ENCODE measurements around the gene TPPP. TPM values are rescaled to one million over a fixed set of nuclear protein-coding genes. Genes with fewer than 3 reads are reported as not detected.

The TPPP gene
- under 0.01 TPM in 1 of 2 replicates, not detected in the other for total RNA-seq

DNA sequence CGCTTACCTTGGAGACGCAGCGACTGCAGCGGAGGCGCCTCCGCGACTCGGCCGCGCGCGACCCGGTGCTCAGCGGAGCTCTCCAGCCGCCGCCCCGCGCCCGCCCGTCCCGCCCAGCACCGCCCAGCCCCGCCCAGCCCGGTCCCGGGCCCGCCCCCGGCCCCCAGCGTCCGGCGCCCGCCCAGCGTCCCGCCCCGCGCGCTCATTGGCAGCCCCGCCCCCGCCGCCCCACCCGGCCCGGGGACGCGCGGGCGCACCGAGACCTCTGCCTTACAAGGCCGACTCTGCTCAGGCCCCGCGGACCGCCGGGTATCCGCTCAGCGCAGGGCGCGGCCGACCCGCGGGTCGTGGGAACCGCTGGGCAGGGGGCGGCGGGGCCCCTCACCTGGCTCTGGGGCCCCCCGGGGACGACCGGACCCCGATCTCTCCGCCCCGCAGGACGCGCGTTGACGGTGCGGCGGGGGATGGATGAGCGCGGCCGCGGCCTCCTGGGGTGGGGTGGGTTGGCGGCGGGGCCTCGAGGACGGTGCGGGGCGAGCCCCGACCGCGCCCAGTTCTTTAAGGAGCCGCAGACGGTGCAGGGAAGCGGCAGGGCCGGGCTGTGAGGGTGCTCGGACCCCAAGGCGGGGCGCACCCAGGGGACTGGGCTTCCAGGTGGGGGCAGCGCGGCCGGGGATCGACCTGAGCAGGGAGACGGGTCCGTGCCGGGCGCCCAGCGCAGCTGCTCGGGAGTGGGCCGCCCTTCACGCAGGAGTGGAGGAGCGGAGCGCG lies at the start of gene TPPP:
Gene TPPP, minus strand, starts transcription at position 82 of the 771 bp plus-strand sequence. CDS start 15,292 bp downstream, outside the sequence.

DNA sequence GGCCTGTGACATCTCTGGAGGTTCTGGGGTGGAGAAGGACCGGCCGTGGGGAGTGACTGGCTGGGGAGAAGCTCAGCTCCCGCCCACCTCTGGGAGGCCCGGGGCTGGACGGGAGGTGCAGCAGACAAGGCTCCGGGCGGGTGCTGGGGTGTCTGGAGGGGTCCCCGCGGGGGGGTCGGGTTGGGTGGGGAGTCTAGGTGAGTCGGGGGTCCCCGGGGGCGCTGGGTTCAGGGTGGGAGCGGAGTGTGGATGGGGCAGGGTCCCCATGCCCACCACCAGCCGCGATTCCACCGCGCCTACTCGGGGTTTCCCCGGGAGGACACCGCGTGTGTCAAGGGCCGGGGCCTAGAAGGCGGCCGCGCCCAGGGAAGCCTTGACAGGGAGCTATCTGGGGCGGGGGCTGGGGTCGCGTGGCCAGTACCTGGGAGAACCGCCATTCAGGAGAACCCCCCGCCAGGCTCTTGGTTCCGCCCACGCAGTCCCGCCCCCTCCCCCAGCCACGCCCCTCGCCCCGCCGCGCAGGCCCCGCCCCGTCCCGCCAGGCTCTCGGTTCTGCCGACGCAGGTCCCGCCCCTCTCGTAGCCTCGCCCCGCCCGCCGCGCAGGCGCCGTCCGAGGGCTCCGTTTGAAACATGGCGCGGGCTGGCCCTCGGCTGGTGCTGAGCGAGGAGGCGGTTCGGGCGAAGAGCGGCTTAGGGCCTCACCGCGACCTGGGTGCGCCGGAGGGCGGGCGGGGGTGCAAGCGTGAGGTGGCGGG lies 81.2 kb downstream of the TPPP start, which contains the start of gene CEP72:
Gene CEP72, plus strand, starts transcription at position 610 of the 756 bp plus-strand sequence. Its CDS starts 22 bp downstream, at position 632.

Other genes starting within 250 kb of the TPPP start
- gene SLC9A3, start 168.9 kb downstream of the TPPP start, total RNA-seq, result 1.7 and 2.1 TPM in 2 replicates
- gene CEP72, start 81.0 kb downstream of the TPPP start, total RNA-seq, result 2.8 and 5.5 TPM in 2 replicates
- gene ZDHHC11B, start 91.4 kb upstream of the TPPP start, total RNA-seq, result not detected in 2 replicates
- under 0.01 and 0.29 TPM in 2 replicates for gene ZDHHC11, start 157.6 kb upstream of the TPPP start, total RNA-seq
- gene BRD9, start 199.4 kb upstream of the TPPP start, total RNA-seq, result 32.6 and 34.9 TPM in 2 replicates
- gene TRIP13, start 199.5 kb upstream of the TPPP start, total RNA-seq, result 48.1 and 51.9 TPM in 2 replicates

All from myometrial cell (primary cell).